GM18907 (cell line): Measurements from ENCODE around the gene HAO1.

Experiments
- ATAC-seq: cut with Tn5 transposase; IDR thresholded peaks from one replicate; pipeline ENCODE4 v1.9.1; 2021; ENCODE audit warnings: mild to moderate bottlenecking, moderate library complexity; ENCODE audit not compliant: unreplicated experiment

HAO1 gene

DNA sequence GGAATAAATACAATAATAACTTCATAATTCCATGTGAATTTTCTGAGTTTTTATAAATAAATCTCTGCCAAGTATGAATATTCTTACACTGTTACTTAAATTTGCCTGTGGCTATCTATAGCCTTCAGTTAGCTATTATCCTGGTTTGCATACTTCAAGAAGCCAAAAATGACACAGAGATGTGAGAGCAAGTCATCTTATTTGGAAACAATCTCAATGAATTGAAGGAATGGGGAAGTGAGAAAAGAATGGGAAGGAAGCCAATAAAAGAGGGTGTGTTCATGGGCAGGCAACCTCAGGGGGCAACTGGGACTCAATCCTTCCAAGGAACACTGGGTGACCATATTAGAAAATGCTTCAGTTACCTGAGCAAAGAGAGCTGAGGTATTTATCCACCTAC is 9.9 kb downstream of the HAO1 start:
- ATAC-seq, result peak; percentile 40

DNA sequence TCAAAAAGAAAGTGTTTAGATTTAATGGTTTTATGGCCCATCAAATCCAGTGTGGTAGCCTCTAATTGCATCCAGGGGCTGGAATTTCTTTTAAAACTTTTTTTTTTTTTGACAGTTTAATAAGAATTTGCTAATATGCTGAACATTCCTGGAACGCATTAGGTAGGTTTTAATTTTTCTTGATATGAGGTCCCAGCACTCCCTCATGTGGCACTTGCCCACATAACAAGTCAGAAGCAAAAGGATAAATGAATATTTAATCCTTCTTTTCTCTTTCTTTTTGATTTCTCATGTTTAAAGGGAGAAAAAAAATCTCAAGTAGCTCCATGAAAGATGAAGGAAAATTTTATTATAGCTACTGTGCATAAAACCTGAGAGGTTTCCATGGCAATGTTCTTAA is 13.5 kb downstream of the HAO1 start:
- no peak for ATAC-seq

DNA sequence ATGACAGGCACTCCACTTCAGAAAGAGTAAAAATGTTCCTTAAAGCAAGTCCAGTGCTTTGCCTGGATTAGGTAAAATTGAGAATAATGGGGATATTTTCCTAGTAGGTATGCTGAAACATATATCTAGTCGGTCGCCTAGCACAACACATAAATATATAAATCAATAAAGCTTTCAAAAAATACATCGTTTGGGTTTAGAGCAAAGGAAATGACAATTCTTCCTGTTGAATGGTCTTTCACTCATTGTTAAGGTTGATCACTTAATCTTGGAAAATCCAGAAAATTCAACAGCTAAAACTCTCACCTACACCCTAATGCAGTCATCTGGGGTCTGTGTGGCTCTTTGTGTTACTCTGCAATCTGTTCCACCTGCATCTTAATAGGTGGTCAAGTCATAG is 13.9 kb downstream of the HAO1 start:
- ATAC-seq, result no peak

DNA sequence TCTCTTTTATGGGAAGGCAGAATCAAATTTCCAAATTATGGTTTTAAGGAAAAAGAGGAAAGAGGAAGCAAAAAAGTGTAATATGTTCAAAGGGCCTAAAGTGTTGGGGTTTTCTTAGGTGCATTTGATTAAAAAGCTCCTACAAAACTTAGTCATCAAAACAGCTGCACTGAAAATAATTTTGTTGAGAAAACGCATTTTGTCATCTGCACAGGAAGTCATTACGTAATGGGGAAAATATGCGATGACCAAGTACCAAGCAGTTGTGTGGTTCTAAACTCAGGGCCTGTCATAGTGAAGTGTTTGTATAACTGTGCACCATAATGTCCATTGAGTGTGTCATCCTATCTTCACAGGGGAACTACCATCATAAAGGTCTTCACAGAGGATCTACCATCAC is 15.6 kb downstream of the HAO1 start:
- peak; percentile 46 for ATAC-seq

GRCh38 chr20:7916648-7917047 is 23.6 kb downstream of the HAO1 start:
- ATAC-seq, result no peak

DNA sequence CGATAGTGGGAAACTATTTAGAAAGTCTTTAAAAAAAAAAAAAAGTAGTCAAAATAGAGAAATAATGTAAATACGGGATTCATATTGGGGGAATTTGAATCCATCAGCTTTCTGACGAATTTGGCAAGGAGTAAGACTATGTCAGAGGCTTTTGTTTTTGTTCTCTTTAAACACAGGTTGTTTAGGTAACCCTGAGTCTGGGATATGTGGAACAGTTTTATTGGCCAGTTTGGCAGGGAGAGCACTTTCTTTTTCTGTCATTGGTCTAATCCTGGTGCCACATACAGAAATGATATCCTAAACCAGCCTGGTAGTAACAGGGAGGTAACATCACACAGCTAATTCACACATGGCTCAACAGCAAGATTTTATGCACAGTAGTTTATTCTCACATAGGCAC is 27.7 kb downstream of the HAO1 start:
- ATAC-seq, result no peak

DNA sequence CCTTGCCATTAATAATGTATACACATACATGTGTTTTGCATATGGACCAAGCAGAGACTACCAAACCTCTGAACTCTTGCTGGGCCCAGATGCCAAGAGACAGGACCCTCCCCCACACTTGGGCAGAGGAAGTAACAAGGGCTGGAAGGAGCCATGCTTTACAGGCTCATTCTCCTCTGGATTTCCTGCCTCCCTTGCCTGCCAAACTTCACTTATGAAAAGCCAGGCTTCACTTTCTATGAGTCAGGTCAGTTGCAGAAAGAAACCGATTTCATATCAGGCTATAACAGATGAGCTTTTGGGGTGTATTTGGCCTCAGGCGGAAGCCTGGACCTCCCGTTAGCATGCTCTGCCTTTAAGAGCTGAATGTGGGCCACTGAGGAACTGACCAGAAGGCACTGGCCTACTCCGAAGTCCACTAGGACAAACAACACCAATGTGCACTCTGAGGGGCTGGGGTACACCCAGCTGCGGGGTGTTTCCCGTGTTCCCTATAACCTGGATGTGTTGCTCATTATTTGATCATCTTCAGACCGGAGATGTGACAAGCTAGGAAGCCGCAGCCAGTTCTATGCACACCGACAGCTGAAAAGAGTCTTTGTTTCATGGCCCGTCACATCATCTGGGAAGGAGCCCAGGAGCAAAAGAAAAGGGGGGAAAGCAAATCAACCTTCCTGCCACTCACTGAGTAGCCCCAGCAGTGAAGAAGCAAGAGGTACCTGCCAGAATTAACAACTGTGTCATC is 28.5 kb downstream of the HAO1 start:
- no peak for ATAC-seq

GRCh38 chr20:7908905-7909304 is 31.4 kb downstream of the HAO1 start:
- no peak for ATAC-seq

- no peak for ATAC-seq
Measured at GRCh38 chr20:7903429-7903828, 36.8 kb downstream of the HAO1 start.

DNA sequence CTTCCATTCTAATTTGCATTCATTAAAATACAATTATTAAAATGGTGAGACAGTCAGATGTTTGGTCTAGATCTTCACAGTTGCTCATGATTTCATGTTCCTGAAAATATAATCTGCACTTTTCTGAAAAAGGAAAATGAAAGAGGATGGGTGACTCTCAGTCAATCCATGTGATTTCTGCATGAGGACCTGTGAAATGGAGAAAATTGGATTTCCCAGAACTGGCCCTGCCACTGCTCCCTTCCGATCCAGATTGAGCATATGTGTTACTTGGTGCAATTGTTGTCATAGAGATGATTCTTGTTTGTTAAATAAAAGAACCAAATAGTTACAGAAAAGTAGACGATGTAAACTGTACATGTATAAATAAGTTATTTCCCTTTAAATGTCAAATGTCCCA is 37.4 kb downstream of the HAO1 start:
- ATAC-seq, result no peak

GRCh38 chr20:7897781-7898364 is 42.4 kb downstream of the HAO1 start:
- ATAC-seq, result no peak

DNA sequence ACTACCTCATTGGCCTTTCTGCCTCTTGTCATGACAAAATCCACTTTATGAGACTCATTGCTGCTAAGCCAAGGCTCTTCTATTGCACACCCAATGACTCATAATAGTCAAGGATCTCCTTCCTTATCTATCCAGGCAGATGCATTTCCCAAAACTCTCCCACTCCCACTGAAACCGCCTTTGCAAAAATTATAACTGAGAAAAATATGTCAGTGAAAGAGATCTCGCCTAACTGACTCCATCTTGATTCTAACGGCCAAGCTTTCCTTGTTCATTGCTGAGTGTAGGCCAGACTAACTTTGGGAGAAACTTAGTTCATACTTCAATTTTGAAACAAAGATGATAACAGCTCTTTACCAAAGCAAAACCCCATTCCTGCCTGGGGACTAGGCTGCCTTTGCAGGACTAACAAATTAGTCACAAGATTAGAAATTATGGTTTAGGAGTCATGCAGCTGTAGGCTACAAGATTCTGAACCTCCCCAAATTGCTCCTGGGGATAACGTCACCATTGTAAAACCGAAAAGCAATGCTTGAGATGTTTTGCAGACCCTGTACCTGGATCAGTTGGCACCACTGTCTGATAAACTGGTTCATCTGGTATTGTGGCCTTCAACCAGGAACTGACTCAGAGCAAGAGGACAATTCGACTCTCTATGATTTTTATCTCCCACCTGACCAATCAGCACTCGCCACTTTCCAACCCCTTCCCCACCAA is 47.1 kb downstream of the HAO1 start:
- no peak for ATAC-seq

GRCh38 chr20:7891705-7892104 is 48.6 kb downstream of the HAO1 start:
- no peak for ATAC-seq

GRCh38 chr20:7889736-7890135 is 50.5 kb downstream of the HAO1 start:
- no peak for ATAC-seq

GRCh38 chr20:7883741-7884140 is 56.5 kb downstream of the HAO1 start:
- ATAC-seq, result no peak

GRCh38 chr20:7883309-7883708 is 56.9 kb downstream of the HAO1 start:
- ATAC-seq, result no peak

- no peak for ATAC-seq
Measured at GRCh38 chr20:7882076-7882475, 58.2 kb downstream of the HAO1 start.

DNA sequence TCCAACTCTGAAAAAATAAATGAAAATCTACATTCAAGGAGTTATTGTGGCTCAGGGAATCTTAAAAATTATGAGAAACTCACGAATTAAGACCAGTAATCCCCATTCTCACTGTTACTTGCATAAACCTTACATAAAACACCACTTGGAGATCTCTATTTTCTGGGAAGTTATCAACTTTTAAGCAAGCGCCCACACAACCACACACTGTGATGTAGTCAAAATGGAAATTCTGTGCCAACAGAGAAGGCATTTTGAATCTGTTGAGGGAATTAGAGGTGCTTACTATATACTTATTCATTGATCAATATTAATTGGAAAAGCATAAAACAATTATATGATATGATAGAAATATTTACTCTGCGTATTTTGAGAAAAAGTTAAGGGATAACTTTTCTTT is 58.7 kb downstream of the HAO1 start:
- ATAC-seq, result no peak

GRCh38 chr20:7879883-7880282 is 60.4 kb downstream of the HAO1 start:
- ATAC-seq, result peak; percentile 96

DNA sequence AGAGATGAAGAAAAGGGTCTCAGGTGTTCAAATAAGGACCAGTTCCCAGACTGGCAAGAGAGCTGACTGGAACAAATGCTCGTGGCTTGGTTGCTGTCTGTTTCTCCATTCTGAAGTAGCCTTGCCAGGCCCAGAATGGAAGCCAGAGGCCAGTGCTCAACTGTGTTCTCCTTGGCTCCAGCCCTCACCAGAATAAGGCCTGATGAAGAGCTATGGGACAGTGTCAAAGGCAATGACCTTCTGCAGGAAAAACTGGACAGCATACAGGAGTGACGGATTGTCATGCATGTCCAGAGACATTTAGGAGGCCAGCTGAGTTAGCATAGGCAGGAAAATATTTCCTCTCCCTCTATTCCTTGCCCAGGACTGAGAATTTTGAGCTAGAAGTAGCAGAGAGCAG is 72.2 kb downstream of the HAO1 start:
- ATAC-seq, result no peak

DNA sequence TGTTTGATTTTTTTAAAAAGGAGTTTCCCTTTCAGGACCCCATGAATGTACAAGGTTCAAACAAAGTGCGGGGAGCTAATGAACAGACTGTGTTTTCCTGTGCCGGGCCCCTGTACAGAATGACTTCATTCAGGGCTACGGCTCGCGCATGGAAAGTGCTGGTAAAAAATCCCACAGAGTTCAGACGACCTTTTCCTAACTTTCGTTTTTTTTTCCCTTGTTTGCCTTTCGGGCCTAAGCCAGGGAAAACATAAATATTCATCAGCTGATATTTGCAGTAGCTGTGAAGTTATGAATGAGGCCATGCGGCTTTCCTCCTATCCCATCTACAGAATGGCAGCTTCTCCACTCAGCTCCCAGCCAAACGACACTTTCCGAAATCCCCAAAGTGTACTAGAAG is 74.0 kb downstream of the HAO1 start:
- ATAC-seq, result no peak

GRCh38 chr20:7859356-7859802 is 80.9 kb downstream of the HAO1 start:
- peak; percentile 72 for ATAC-seq
